HL-60 (cell line): ENCODE data around the gene FMO3.

Experiments used
- CTCF ChIP-seq: IDR thresholded peaks from one replicate; pipeline ENCODE4 v1.5.1; 2011; ENCODE audit warnings: low read length, control low read depth, inconsistent platforms; ENCODE audit not compliant: insufficient read depth
- GABPA ChIP-seq: IDR thresholded peaks from 2 replicates; pipeline ENCODE4 v1.6.1; 2012; ENCODE audit warnings: low read depth
- POLR2AphosphoS5 ChIP-seq: IDR thresholded peaks from 2 replicates; pipeline ENCODE4 v1.6.1; 2012; ENCODE audit warnings: low read depth
- SPI1 ChIP-seq: IDR thresholded peaks from 2 replicates; pipeline ENCODE4 v1.6.1; 2012; ENCODE audit warnings: low read depth, mild to moderate bottlenecking, borderline replicate concordance

GRCh38 chr1:171109966-171110365 lies 19.3 kb downstream of the FMO3 start:
- TF ChIP-seq POLR2AphosphoS5 (no peak), CTCF (no peak), SPI1 (no peak), GABPA (no peak)
